AG09319 (cell line): ENCODE data around the gene GSPT1.
"Not testable (repeated sequence)": the region's sequence is repeated elsewhere in the genome, so short reads cannot be mapped to it uniquely, and the experiment has no call there.

ENCODE experiments used
- DNase-seq: peaks from one replicate; pipeline ENCODE4 v3.0.0-alpha.2; 2010; ENCODE audit warnings: low read depth; ENCODE audit errors: extremely low read depth
- CTCF ChIP-seq: IDR thresholded peaks from 2 replicates; pipeline ENCODE4 v1.5.1; 2011; ENCODE audit warnings: low read depth, mild to moderate bottlenecking, inconsistent platforms, low read length, moderate library complexity

The GSPT1 gene

GRCh38 chr16:11828696-11829095, 87.1 kb downstream of the GSPT1 start:
- TF ChIP-seq CTCF, result no peak
- no peak for DNase-seq

GRCh38 chr16:11825520-11826165, 90.1 kb downstream of the GSPT1 start:
- DNase-seq, result not testable (repeated sequence)

DNA sequence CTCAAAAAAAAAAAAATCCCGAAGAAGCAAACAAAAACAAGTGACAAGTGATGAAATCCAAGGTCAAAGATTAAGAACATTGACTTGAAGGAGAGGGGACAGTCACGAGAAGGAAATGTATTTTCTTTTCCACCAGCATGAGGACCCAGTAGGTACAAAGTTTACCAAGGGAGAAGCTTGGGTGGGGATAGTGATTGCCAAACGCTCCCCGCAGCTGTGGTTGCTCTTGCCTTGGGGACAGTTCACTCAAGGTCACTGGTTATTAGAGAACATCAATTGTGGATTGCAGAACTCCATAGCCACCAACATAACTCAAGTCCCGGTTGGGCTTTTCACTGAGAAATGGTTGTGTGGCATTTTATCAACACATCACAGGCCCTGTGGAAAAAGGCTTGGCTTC, 91.4 kb downstream of the GSPT1 start:
- DNase-seq, result no peak
- no peak for TF ChIP-seq CTCF

DNA sequence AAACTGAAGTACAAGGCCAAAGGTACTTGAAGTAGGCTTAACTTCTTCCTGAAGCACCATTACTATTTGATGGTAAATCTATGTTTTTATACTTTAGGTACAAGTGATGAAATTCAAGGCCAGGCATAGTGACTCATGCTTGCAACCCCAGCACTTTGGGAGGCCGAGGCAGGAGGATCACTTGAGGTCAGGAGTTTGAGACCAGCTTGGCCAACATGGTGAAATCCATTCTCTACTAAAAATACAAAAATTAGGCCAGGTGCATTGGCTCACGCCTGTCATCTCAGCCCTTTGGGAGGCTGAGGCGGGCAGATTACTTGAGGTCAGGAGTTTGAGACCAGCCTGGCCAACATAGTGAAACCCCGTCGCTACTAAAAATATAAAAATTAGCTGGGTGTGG, 92.1 kb downstream of the GSPT1 start:
- not testable (repeated sequence) for DNase-seq

- no peak for TF ChIP-seq CTCF
- no peak for DNase-seq
Measured at GRCh38 chr16:11819798-11820197, 96.0 kb downstream of the GSPT1 start.

DNA sequence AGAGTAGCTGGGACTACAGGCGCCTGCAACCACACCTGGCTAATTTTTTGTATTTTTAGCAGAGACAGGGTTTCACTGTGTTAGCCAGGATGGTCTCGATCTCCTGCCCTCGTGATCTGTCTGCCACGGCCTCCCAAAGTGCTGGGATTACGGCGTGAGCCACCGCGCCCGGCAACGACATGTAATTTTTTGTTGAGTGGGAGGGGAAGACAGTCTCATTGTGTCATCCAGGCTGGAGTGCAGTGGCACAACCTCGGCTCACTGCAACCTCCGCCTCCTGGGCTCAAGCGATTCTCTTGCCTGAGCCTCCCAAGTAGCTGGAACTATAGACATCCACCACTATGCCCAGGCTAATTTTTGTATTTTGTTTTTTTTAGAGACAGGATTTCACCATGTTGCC, 96.8 kb downstream of the GSPT1 start:
- DNase-seq, result not testable (repeated sequence)
